IMR-90 (cell line): ENCODE results near the gene INPP4A. TPM values are rescaled to one million over a fixed set of nuclear protein-coding genes. Genes with fewer than 3 reads are reported as not detected.

ENCODE experiments used
- ATAC-seq: fragments of 200-7000 bp; cut with Tn5 transposase; 2 replicates; pipeline ENCODE4 v1.9.1; 2020; ENCODE audit warnings: low read depth, mild to moderate bottlenecking, moderate library complexity
- BruUV-seq: library from RNA; stranded (reverse); fragments of 400-500 nt; replicated peaks from 2 replicates; lab custom pipeline; 2021; lab: Mats Ljungman, UMichigan
- CTCF ChIA-PET: fragments of 300-600 bp; formaldehyde crosslinking; extraction: SDS; loops from one replicate; lab custom pipeline; 2021; ENCODE audit warnings: antibody characterized with exemption; lab: Yijun Ruan, JAX
- POLR2A ChIA-PET: fragments of 300-600 bp; sonication (Branson Sonifier 250); formaldehyde crosslinking; loops from one replicate; lab custom pipeline; 2022; ENCODE audit warnings: antibody characterized with exemption; ENCODE audit not compliant: unreplicated experiment; lab: Charles Lee
- DNase-seq: peaks from one replicate; pipeline ENCODE4 v3.0.0; 2013
- H2AFZ ChIP-seq: replicated peaks from 2 replicates; pipeline ENCODE3; 2013; ENCODE audit warnings: low read length, mild to moderate bottlenecking; ENCODE audit not compliant: poor library complexity
- H2AK5ac ChIP-seq: 2 replicates; pipeline ENCODE4 v1.6.1; 2013; ENCODE audit warnings: low read depth, low read length, inconsistent platforms
- H2AK9ac ChIP-seq: replicated peaks from 2 replicates; pipeline ENCODE3; 2013; ENCODE audit warnings: mild to moderate bottlenecking, low read depth, low read length, moderate library complexity; ENCODE audit not compliant: poor library complexity
- H2BK120ac ChIP-seq: 2 replicates; pipeline ENCODE4 v1.6.1; 2013; ENCODE audit warnings: low read depth, low read length, inconsistent platforms
- H2BK15ac ChIP-seq: 3 replicates; pipeline ENCODE4 v1.6.1; 2013; ENCODE audit warnings: low read depth, low read length, inconsistent platforms
- H2BK20ac ChIP-seq: 2 replicates; pipeline ENCODE4 v1.6.1; 2013; ENCODE audit warnings: low read depth, mild to moderate bottlenecking, inconsistent platforms, low read length, moderate library complexity
- H2BK5ac ChIP-seq: 2 replicates; pipeline ENCODE4 v1.6.1; 2013; ENCODE audit warnings: mild to moderate bottlenecking, low read depth, low read length, inconsistent platforms; ENCODE audit not compliant: poor library complexity, severe bottlenecking
- H3K14ac ChIP-seq: replicated peaks from 2 replicates; pipeline ENCODE4 v1.6.1; 2013; ENCODE audit warnings: low read depth, low read length, inconsistent platforms
- H3K18ac ChIP-seq: 2 replicates; pipeline ENCODE4 v1.6.1; 2013; ENCODE audit warnings: low read depth, low read length, control low read depth
- H3K23ac ChIP-seq: 2 replicates; pipeline ENCODE4 v1.6.1; 2013; ENCODE audit warnings: low read depth, low read length, inconsistent platforms
- H3K27ac ChIP-seq: 2 replicates; pipeline ENCODE4 v1.5.1; 2013; ENCODE audit warnings: mild to moderate bottlenecking, control low read depth, low read length; ENCODE audit not compliant: insufficient read depth
- H3K27me3 ChIP-seq: 2 replicates; pipeline ENCODE4 v1.6.1; 2013; ENCODE audit warnings: low read length; ENCODE audit not compliant: control insufficient read depth, insufficient read depth
- H3K36me3 ChIP-seq: 2 replicates; pipeline ENCODE4 v1.6.1; 2013; ENCODE audit warnings: low read length, mixed read lengths; ENCODE audit not compliant: control insufficient read depth, insufficient read depth
- H3K4ac ChIP-seq: 2 replicates; pipeline ENCODE4 v1.6.1; 2013; ENCODE audit warnings: low read depth, low read length, inconsistent platforms
- H3K4me1 ChIP-seq: 2 replicates; pipeline ENCODE4 v1.6.1; 2013; ENCODE audit warnings: low read length, mixed read lengths; ENCODE audit not compliant: control insufficient read depth, insufficient read depth
- H3K4me2 ChIP-seq: 2 replicates; pipeline ENCODE4 v1.6.1; 2013; ENCODE audit warnings: low read depth, mild to moderate bottlenecking, control low read depth, low read length, moderate library complexity
- H3K4me3 ChIP-seq: 2 replicates; pipeline ENCODE4 v1.5.1; 2013; ENCODE audit warnings: low read depth, mild to moderate bottlenecking, control low read depth, low read length, moderate library complexity; ENCODE audit not compliant: insufficient read depth
- H3K56ac ChIP-seq: 2 replicates; pipeline ENCODE4 v1.6.1; 2013; ENCODE audit warnings: low read length, inconsistent platforms; ENCODE audit not compliant: insufficient read depth; ENCODE audit errors: extremely low read depth
- H3K79me1 ChIP-seq, 2 experiments: 2 replicates each; pipeline ENCODE4 v1.6.1; 2013; ENCODE audit warnings: low read length in 2 of 2, inconsistent platforms in 1 of 2, low read depth in 1 of 2
- H3K9ac ChIP-seq: 2 replicates; pipeline ENCODE4 v1.6.1; 2013; ENCODE audit warnings: low read depth, low read length, control low read depth
- H3K9me1 ChIP-seq: 2 replicates; pipeline ENCODE4 v1.6.1; 2013; ENCODE audit warnings: low read length, inconsistent platforms; ENCODE audit not compliant: insufficient read depth
- H3K9me3 ChIP-seq: 2 replicates; pipeline ENCODE4 v1.6.1; 2013; ENCODE audit warnings: low read length; ENCODE audit not compliant: control insufficient read depth, insufficient read depth
- H4K20me1 ChIP-seq: 2 replicates; pipeline ENCODE4 v1.6.1; 2013; ENCODE audit warnings: low read length, inconsistent platforms; ENCODE audit not compliant: insufficient read depth
- H4K5ac ChIP-seq: 2 replicates; pipeline ENCODE4 v1.6.1; 2013; ENCODE audit warnings: mild to moderate bottlenecking, low read depth, low read length, control low read depth
- H4K8ac ChIP-seq, 2 experiments: 2 replicates each; pipeline ENCODE4 v1.6.1; 2013; ENCODE audit warnings: low read depth in 2 of 2, low read length in 2 of 2, control low read depth in 1 of 2, inconsistent platforms in 1 of 2
- H4K91ac ChIP-seq: 2 replicates; pipeline ENCODE4 v1.6.1; 2013; ENCODE audit warnings: low read depth, low read length, inconsistent platforms; ENCODE audit not compliant: insufficient read depth
- BHLHE40 ChIP-seq: fragments of 150-350 bp; IDR thresholded peaks from 2 replicates; pipeline ENCODE4 v1.6.1; 2016; ENCODE audit warnings: mild to moderate bottlenecking, low read depth, low read length
- CHD1 ChIP-seq: IDR thresholded peaks from 2 replicates; pipeline ENCODE4 v1.6.1; 2012; ENCODE audit warnings: low read depth, low read length, improper control_type of control experiment
- WGBS, 2 experiments: methylation state at CpG; one replicate each; pipeline versions ENCODE4 v1.1.5 to v1.1.7; 2013; ENCODE audit warnings: missing lambda C conversion rate in 2 of 2; ENCODE audit not compliant: insufficient read length in 1 of 2; ENCODE audit errors: extremely low coverage in 2 of 2; 5-methylcytosine and 5-hydroxymethylcytosine counted together
- dilution Hi-C: fragments of 300-500 bp; cut with HindIII; formaldehyde crosslinking; loops from one replicate; pipeline ENCODE4 v1.14.3; 2018; ENCODE audit warnings: low sequenced_read_pairs; ENCODE audit not compliant: unreplicated experiment
- in situ Hi-C: fragments of 300-500 bp; cut with MboI; formaldehyde crosslinking; loops from 3 replicates; pipeline ENCODE4 v1.14.3; 2019; ENCODE audit warnings: low sequenced_read_pairs, inconsistent platforms, mixed read lengths
- intact Hi-C: fragments of 100-400 bp; cut with micrococcal nuclease; formaldehyde crosslinking; loops from 2 replicates; pipeline ENCODE4 v1.10.0; 2022
- polyA plus RNA-seq, 3 experiments: library from polyadenylated mRNA; depleted of rRNA; stranded (reverse); fragments of >200 nt; gene quantifications; 2 replicates each; pipeline ENCODE4 v1.2.3, GENCODE V29; 2012; ENCODE audit warnings: low replicate concordance in 1 of 3
- total RNA-seq: library from RNA; depleted of rRNA; stranded (reverse); fragments of >200 nt; gene quantifications from 2 replicates; pipeline ENCODE4 v1.2.3, GENCODE V29; 2012
- TF ChIP-seq, protein P1 (sequence below): conservative IDR thresholded peaks from 2 replicates; pipeline ENCODE4 v1.5.1; 2012; ENCODE audit warnings: mild to moderate bottlenecking, low read depth, low read length, improper control_type of control experiment

The INPP4A gene
- total and polyA plus RNA-seq, 2 of the 4 experiments (the other 2 are of a cell fraction), result 14.5 to 27.1 TPM

DNA sequence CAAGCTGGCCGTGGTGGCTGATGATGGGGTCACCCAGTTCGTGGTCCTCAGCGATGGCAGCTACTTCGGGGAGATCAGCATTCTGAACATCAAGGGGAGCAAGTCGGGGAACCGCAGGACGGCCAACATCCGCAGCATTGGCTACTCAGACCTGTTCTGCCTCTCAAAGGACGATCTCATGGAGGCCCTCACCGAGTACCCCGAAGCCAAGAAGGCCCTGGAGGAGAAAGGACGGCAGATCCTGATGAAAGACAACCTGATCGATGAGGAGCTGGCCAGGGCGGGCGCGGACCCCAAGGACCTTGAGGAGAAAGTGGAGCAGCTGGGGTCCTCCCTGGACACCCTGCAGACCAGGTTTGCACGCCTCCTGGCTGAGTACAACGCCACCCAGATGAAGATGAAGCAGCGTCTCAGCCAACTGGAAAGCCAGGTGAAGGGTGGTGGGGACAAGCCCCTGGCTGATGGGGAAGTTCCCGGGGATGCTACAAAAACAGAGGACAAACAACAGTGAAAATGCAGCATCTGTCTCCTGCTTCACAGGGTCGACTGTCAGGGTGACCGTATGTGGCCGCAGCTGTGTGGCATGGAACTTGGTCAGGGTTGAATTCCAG is 47.8 kb upstream of the INPP4A start:
- in situ Hi-C loops, result no loop called here
- Histone ChIP-seq H3K56ac (no peak overlapping the region), H3K4me3 (no peak overlapping the region), H3K18ac (no peak overlapping the region), H3K79me1 (no peaks in the 10 kb centered on the region), H2AK9ac (no peak overlapping the region), H3K27ac (no peak overlapping the region), H4K20me1 (no peaks in the 10 kb centered on the region), H3K36me3 (no peaks in the 10 kb centered on the region), H3K4me1 (no peaks in the 10 kb centered on the region), H4K91ac (no peak overlapping the region), H2BK20ac (no peak overlapping the region), H2AFZ (no peak overlapping the region), H4K8ac (no peak overlapping the region), H2BK15ac (no peak overlapping the region), H2BK5ac (no peak overlapping the region), H3K9me3 (no peaks in the 10 kb centered on the region), H3K27me3 (peaks cover 22% of the 10 kb centered on the region), H4K5ac (no peak overlapping the region), H3K4me2 (no peak overlapping the region), H3K9me1 (no peaks in the 10 kb centered on the region), H3K4ac (no peak overlapping the region), H3K23ac (no peak overlapping the region), H3K9ac (no peak overlapping the region), H2BK120ac (no peak overlapping the region), H3K14ac (no peak overlapping the region), H2AK5ac (no peak overlapping the region)
- WGBS, 2 experiments, result 71% methylated on average over 14 of the region's 23 CpGs; no CpG with 5 or more reads in 1 of the 2 experiments
- no TSS peak for BruUV-seq
- dilution Hi-C loops, result no loop called here
- TF ChIP-seq, protein P1, sequence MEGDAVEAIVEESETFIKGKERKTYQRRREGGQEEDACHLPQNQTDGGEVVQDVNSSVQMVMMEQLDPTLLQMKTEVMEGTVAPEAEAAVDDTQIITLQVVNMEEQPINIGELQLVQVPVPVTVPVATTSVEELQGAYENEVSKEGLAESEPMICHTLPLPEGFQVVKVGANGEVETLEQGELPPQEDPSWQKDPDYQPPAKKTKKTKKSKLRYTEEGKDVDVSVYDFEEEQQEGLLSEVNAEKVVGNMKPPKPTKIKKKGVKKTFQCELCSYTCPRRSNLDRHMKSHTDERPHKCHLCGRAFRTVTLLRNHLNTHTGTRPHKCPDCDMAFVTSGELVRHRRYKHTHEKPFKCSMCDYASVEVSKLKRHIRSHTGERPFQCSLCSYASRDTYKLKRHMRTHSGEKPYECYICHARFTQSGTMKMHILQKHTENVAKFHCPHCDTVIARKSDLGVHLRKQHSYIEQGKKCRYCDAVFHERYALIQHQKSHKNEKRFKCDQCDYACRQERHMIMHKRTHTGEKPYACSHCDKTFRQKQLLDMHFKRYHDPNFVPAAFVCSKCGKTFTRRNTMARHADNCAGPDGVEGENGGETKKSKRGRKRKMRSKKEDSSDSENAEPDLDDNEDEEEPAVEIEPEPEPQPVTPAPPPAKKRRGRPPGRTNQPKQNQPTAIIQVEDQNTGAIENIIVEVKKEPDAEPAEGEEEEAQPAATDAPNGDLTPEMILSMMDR, result no peak
- no peak for TF ChIP-seq BHLHE40
- no peak for TF ChIP-seq CHD1
- POLR2A ChIA-PET, result no interaction called here
- DNase-seq (no peak), ATAC-seq (no peak)
- intact Hi-C loops, result no loop called here
- CTCF ChIA-PET, result no interaction called here
